Measurements from ENCODE around the gene DOCK10.

The DOCK10 gene

GRCh38 chr2:224850081-224850480 lies 192.2 kb downstream of the DOCK10 start:
- no peak overlapping the region for H3K9ac ChIP-seq (ENCODE audit: low read depth, low read length)
- no peaks in the 10 kb centered on the region for H3K36me3 ChIP-seq (ENCODE audit: control insufficient read depth, insufficient read depth, low read length)

DNA sequence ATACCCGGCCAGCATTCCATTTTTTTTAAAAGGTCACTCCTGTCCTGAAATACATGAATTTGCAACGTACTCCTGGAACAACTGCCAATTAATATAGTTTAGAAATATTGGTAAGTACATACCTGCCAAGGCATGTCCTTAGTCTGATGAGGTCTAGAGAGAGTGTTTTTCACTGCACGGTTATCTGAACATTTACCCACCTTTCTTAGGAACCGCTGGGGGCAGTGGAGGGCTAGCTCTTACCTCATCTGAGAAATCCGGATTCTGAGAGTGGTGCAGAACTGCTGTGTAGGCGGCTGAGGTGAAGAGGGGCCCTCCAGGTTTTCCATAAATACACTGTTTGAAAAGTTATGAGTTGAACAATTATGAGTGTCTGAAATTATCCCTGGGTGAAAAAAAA lies 193.0 kb downstream of the DOCK10 start:
- no peaks in the 10 kb centered on the region for H3K4me1 ChIP-seq (ENCODE audit: control insufficient read depth, insufficient read depth, low read length)

More at GRCh38 chr2:224850081-224850480, 192.2 kb downstream of the DOCK10 start:
- Histone ChIP-seq H3K27me3 (ENCODE audit: control insufficient read depth, insufficient read depth, low read length) (no peaks in the 10 kb centered on the region), H3K9me3 (ENCODE audit: control insufficient read depth, insufficient read depth, low read length) (no peaks in the 10 kb centered on the region), H3K4me3 (ENCODE audit: low read depth, low read length) (no peak overlapping the region), H3K4me1 (ENCODE audit: control insufficient read depth, insufficient read depth, low read length) (no peaks in the 10 kb centered on the region)

DNA sequence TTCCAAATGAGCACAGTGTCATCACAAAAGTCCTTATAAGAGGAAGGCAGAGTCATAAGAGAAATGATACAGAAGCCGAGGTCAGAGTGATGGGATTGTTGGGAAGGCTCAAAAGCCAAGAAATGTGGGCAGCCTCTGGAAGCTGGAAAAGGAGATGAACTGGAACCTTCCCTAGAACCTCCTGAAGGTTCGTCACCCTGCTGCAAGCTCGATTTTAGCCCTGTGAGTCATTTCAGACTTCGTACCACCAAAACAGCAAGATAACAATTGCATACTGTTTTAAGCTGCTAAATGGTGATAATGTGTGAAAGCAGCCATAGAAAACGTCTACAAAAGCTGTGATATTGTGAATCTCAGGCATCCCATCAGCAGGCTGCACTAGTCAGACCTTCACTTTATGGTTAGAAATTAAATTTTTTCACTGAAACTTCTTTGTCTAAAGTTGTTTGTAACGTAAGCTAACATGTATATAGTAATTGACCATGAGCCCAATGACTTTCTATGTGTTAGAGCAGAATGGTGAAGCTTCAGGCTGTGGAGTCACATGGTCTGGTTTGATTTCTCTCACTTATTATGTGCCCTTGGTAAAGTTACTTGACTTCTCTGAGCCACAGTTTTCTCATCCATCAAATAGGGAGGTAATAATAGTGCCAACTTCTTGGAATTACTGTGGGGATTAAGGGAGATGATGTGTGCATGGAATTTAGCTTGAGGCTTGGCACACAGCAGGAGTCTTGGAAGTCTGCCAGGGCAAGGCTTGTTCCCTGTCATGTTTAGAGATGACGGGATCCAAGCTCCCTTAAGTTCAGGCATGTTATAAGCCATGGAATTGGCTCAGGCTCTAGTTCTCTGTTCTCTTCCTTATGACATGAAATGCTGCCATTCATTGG lies 194.1 kb downstream of the DOCK10 start:
- no peak overlapping the region for H3K4me3 ChIP-seq (ENCODE audit: low read depth, low read length)
- no peaks in the 10 kb centered on the region for H3K9me3 ChIP-seq (ENCODE audit: control insufficient read depth, insufficient read depth, low read length)
- H3K27me3 ChIP-seq (ENCODE audit: control insufficient read depth, insufficient read depth, low read length) = no peaks in the 10 kb centered on the region
- no peak overlapping the region for H3K9ac ChIP-seq (ENCODE audit: low read depth, low read length)
- H3K36me3 ChIP-seq (ENCODE audit: control insufficient read depth, insufficient read depth, low read length) = no peaks in the 10 kb centered on the region
- no peaks in the 10 kb centered on the region for H3K4me1 ChIP-seq (ENCODE audit: control insufficient read depth, insufficient read depth, low read length)

More for the DNA sequence above, 193.0 kb downstream of the DOCK10 start:
- Histone ChIP-seq H3K9me3 (ENCODE audit: control insufficient read depth, insufficient read depth, low read length) (no peaks in the 10 kb centered on the region), H3K36me3 (ENCODE audit: control insufficient read depth, insufficient read depth, low read length) (no peaks in the 10 kb centered on the region), H3K9ac (ENCODE audit: low read depth, low read length) (no peak overlapping the region), H3K4me3 (ENCODE audit: low read depth, low read length) (no peak overlapping the region), H3K27me3 (ENCODE audit: control insufficient read depth, insufficient read depth, low read length) (no peaks in the 10 kb centered on the region)

GRCh38 chr2:224847381-224847780 lies 194.9 kb downstream of the DOCK10 start:
- Histone ChIP-seq H3K27me3 (ENCODE audit: control insufficient read depth, insufficient read depth, low read length) (no peaks in the 10 kb centered on the region), H3K36me3 (ENCODE audit: control insufficient read depth, insufficient read depth, low read length) (no peaks in the 10 kb centered on the region), H3K9me3 (ENCODE audit: control insufficient read depth, insufficient read depth, low read length) (no peaks in the 10 kb centered on the region), H3K4me1 (ENCODE audit: control insufficient read depth, insufficient read depth, low read length) (no peaks in the 10 kb centered on the region), H3K9ac (ENCODE audit: low read depth, low read length) (no peak overlapping the region), H3K4me3 (ENCODE audit: low read depth, low read length) (no peak overlapping the region)

DNA sequence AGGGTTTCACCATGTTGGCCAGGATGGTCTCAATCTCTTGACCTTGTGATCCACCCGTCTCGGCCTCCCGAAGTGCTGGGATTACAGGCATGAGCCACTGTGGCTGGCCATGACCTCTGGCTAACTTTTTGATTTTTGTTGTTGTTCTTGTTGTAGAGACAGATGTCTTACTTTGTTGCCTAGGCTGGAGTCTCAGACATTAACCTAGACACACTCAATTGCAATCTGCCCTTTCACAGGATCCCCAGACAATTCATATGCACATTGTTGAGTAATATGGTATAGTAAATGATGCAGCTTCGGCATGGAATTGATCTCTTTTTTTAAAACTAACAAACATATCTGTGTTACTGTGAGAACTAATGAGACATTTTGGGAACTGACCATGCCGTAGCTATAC lies 195.6 kb downstream of the DOCK10 start:
- Histone ChIP-seq H3K27me3 (ENCODE audit: control insufficient read depth, insufficient read depth, low read length) (no peaks in the 10 kb centered on the region), H3K9ac (ENCODE audit: low read depth, low read length) (no peak overlapping the region), H3K36me3 (ENCODE audit: control insufficient read depth, insufficient read depth, low read length) (no peaks in the 10 kb centered on the region), H3K4me3 (ENCODE audit: low read depth, low read length) (no peak overlapping the region), H3K4me1 (ENCODE audit: control insufficient read depth, insufficient read depth, low read length) (no peaks in the 10 kb centered on the region), H3K9me3 (ENCODE audit: control insufficient read depth, insufficient read depth, low read length) (no peaks in the 10 kb centered on the region)

- H3K4me3 ChIP-seq (ENCODE audit: low read depth, low read length) = no peak overlapping the region
- no peaks in the 10 kb centered on the region for H3K9me3 ChIP-seq (ENCODE audit: control insufficient read depth, insufficient read depth, low read length)
- no peaks in the 10 kb centered on the region for H3K36me3 ChIP-seq (ENCODE audit: control insufficient read depth, insufficient read depth, low read length)
Observed at GRCh38 chr2:224846161-224846560, 196.1 kb downstream of the DOCK10 start.

GRCh38 chr2:224843141-224843540 lies 199.1 kb downstream of the DOCK10 start:
- Histone ChIP-seq H3K36me3 (ENCODE audit: control insufficient read depth, insufficient read depth, low read length) (no peaks in the 10 kb centered on the region), H3K9ac (ENCODE audit: low read depth, low read length) (no peak overlapping the region), H3K9me3 (ENCODE audit: control insufficient read depth, insufficient read depth, low read length) (no peaks in the 10 kb centered on the region), H3K4me3 (ENCODE audit: low read depth, low read length) (no peak overlapping the region), H3K27me3 (ENCODE audit: control insufficient read depth, insufficient read depth, low read length) (no peaks in the 10 kb centered on the region), H3K4me1 (ENCODE audit: control insufficient read depth, insufficient read depth, low read length) (no peaks in the 10 kb centered on the region)

More at GRCh38 chr2:224846161-224846560, 196.1 kb downstream of the DOCK10 start:
- no peaks in the 10 kb centered on the region for H3K4me1 ChIP-seq (ENCODE audit: control insufficient read depth, insufficient read depth, low read length)
- H3K27me3 ChIP-seq (ENCODE audit: control insufficient read depth, insufficient read depth, low read length) = no peaks in the 10 kb centered on the region
- H3K9ac ChIP-seq (ENCODE audit: low read depth, low read length) = no peak overlapping the region

DNA sequence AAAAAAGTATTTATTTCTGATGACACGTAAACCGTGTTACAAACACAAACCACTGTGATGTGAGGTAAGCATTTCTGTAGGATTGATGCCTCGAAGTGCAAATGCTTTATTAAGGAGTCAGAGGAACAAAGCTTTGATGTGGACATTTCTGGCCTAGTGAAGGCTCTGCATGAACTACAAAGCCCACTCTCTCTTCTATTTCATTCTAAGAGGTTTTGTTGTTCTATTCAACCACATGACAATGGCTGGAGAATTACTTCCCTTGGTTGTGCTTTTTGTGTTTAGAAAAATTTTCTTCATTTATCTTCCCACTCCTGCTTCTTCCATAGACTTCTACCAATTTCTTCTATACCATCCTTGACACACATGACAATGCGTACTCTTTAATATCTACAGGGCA lies 200.4 kb downstream of the DOCK10 start:
- no peaks in the 10 kb centered on the region for H3K9me3 ChIP-seq (ENCODE audit: control insufficient read depth, insufficient read depth, low read length)
- H3K9ac ChIP-seq (ENCODE audit: low read depth, low read length) = no peak overlapping the region
- H3K4me3 ChIP-seq (ENCODE audit: low read depth, low read length) = no peak overlapping the region
- H3K36me3 ChIP-seq (ENCODE audit: control insufficient read depth, insufficient read depth, low read length) = no peaks in the 10 kb centered on the region
- no peaks in the 10 kb centered on the region for H3K4me1 ChIP-seq (ENCODE audit: control insufficient read depth, insufficient read depth, low read length)
- no peaks in the 10 kb centered on the region for H3K27me3 ChIP-seq (ENCODE audit: control insufficient read depth, insufficient read depth, low read length)

GRCh38 chr2:224838335-224838734 lies 203.9 kb downstream of the DOCK10 start:
- no peak overlapping the region for H3K4me3 ChIP-seq (ENCODE audit: low read depth, low read length)
- no peaks in the 10 kb centered on the region for H3K9me3 ChIP-seq (ENCODE audit: control insufficient read depth, insufficient read depth, low read length)
- H3K36me3 ChIP-seq (ENCODE audit: control insufficient read depth, insufficient read depth, low read length) = no peaks in the 10 kb centered on the region
- no peaks in the 10 kb centered on the region for H3K4me1 ChIP-seq (ENCODE audit: control insufficient read depth, insufficient read depth, low read length)
- no peaks in the 10 kb centered on the region for H3K27me3 ChIP-seq (ENCODE audit: control insufficient read depth, insufficient read depth, low read length)
- H3K9ac ChIP-seq (ENCODE audit: low read depth, low read length) = no peak overlapping the region

DNA sequence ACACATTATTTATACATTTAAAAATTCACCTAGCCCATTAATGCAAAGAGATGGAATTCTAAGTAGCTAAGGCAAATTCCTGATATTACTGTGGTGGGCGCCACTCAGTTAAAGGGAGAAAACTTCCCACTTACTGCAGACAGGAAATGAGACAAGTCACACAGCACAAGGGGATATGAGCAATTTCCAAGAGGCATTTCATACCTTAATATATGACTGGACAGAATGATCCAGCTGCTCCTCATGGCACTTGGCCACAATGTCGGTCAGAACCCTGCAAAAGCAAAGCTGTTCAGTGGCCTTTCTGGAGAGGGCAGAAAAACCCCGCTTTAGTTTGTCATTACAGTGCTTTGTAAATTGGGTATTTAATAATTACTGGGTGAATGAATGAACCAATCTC lies 204.7 kb downstream of the DOCK10 start:
- H3K9ac ChIP-seq (ENCODE audit: low read depth, low read length) = no peak overlapping the region
- H3K4me3 ChIP-seq (ENCODE audit: low read depth, low read length) = no peak overlapping the region
- no peaks in the 10 kb centered on the region for H3K9me3 ChIP-seq (ENCODE audit: control insufficient read depth, insufficient read depth, low read length)
- H3K27me3 ChIP-seq (ENCODE audit: control insufficient read depth, insufficient read depth, low read length) = no peaks in the 10 kb centered on the region
- H3K36me3 ChIP-seq (ENCODE audit: control insufficient read depth, insufficient read depth, low read length) = no peaks in the 10 kb centered on the region
- H3K4me1 ChIP-seq (ENCODE audit: control insufficient read depth, insufficient read depth, low read length) = no peaks in the 10 kb centered on the region

DNA sequence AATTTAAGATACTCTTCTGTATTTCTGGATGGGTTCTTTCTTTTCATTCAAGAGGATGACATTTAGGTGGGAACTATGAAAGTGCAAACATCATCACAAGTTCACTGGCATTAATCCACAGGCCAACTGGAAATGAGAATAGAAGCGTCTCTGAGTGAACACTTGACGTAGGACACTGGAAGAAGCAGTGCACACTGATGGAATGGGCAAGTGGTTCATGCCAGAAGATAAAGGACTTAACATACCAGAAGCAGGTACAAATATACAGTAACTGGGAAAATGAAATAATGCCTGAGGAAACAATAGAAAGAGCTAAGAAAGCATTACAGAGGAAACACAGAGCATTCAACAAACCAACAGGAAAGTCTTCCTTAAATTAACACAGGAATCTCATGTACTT lies 205.2 kb downstream of the DOCK10 start:
- Histone ChIP-seq H3K4me3 (ENCODE audit: low read depth, low read length) (no peak overlapping the region), H3K27me3 (ENCODE audit: control insufficient read depth, insufficient read depth, low read length) (no peaks in the 10 kb centered on the region), H3K9me3 (ENCODE audit: control insufficient read depth, insufficient read depth, low read length) (no peaks in the 10 kb centered on the region), H3K9ac (ENCODE audit: low read depth, low read length) (no peak overlapping the region), H3K36me3 (ENCODE audit: control insufficient read depth, insufficient read depth, low read length) (no peaks in the 10 kb centered on the region), H3K4me1 (ENCODE audit: control insufficient read depth, insufficient read depth, low read length) (no peaks in the 10 kb centered on the region)

DNA sequence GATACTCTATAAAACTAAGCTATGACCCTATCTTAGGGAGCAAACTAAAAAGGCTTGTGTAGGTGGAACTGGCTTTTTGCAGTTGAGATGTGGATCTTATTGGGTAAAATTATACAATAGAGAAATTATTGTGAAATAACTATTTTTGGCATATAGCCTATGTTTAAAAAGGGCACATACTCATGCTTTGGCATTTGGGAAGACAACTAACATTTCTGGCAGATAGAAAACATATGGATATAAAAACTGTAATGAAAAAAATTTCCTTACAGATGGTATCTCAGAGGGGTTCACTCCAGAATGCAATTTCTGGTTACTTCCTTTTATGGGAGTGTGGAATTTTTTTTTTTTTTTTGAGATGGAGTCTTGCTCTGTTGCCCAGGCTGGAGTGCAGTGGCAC lies 206.0 kb downstream of the DOCK10 start:
- Histone ChIP-seq H3K36me3 (ENCODE audit: control insufficient read depth, insufficient read depth, low read length) (no peaks in the 10 kb centered on the region), H3K4me3 (ENCODE audit: low read depth, low read length) (no peak overlapping the region), H3K4me1 (ENCODE audit: control insufficient read depth, insufficient read depth, low read length) (no peaks in the 10 kb centered on the region), H3K9me3 (ENCODE audit: control insufficient read depth, insufficient read depth, low read length) (no peaks in the 10 kb centered on the region), H3K9ac (ENCODE audit: low read depth, low read length) (no peak overlapping the region), H3K27me3 (ENCODE audit: control insufficient read depth, insufficient read depth, low read length) (no peaks in the 10 kb centered on the region)
